GM21825 (cell line): ENCODE results near the gene ACER3.
"Not testable (repeated sequence)": the region's sequence is repeated elsewhere in the genome, so short reads cannot be mapped to it uniquely, and the experiment has no call there.

Experiments
- ATAC-seq: cut with Tn5 transposase; IDR thresholded peaks from one replicate; pipeline ENCODE4 v1.9.1; 2021; ENCODE audit warnings: mild to moderate bottlenecking, moderate library complexity; ENCODE audit not compliant: unreplicated experiment

ACER3 gene

DNA sequence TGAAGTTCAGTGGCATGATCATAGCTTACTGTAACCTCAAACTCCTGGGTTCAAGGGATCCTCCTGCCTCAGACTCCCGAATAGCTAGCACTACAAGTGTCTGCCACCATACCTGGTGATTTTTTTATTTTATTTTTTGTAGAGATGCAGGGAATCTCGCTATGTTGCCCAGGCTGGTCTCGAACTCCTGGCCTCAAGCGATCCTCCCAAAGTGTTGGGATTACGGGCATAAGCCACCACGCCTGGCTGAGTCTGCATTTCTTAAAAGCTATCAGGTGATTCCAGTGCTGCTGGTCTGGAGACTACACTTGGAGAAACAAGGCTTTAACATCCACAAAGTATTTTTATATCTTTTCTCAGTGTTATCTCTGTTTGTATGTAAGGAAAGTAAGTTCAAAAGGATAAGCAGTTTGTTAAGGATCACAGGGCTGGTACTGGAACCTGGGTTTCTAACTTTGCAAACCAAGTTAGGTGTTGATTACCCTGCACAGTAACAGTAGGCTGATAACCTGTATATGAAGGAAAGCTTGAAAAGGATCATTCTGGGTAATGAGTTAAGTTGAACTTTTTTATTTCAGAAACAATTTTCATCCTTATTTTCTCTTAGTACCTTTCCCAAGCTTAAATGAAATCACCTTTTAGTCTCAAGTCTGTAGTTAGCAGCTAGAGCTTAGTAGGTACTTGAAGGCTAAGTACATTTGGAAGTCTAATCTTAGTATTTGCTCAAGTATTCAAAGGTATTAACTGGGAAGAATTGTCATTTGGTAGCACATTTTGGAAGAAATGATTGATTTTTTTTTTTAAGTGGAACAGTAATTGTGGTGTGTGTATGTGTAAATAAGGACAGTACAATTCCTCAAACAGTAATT, 12.5 kb downstream of the ACER3 start:
- no peak for ATAC-seq

- ATAC-seq: no peak
Observed at GRCh38 chr11:76878014-76878413, 17.3 kb downstream of the ACER3 start.

- no peak for ATAC-seq
Observed at GRCh38 chr11:76880314-76880713, 19.6 kb downstream of the ACER3 start.

GRCh38 chr11:76880956-76881355, 20.2 kb downstream of the ACER3 start:
- ATAC-seq: no peak

DNA sequence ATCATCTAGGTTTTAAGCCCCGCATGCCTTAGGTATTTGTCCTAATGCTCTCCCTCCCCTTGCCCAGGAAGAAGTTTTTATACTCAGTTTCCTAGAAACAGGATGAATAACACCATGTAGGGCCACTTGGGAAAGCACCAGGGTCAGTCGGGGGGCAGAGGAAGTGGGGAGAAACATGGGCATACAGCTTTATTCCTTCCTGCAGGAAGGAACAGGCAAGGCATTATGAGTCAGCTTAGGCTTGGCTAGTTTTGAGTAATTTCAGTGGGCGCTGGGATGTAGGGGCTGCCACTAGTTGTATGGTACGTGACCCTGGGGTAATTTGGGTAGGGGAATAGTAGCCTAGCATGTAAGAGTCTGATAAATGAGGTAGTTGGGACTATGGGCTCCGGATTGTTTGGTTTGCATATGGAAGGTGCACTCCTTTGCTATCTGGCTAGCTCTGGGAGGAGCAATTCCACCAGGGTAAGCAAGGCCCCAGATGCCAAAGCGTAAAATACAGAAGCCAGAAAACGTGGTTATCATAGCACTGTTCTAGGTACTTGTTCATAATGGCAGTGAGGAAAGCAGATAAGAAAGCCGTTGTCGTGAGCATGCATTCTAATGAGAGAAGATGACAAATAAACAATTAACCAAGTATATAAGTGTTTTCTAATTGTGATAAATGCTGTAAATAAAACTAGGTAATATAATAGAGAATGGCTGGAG, 24.8 kb downstream of the ACER3 start:
- no peak for ATAC-seq

- no peak for ATAC-seq
Observed at GRCh38 chr11:76888989-76889388, 28.3 kb downstream of the ACER3 start.

- no peak for ATAC-seq
Observed at GRCh38 chr11:76889411-76889975, 28.8 kb downstream of the ACER3 start.

- no peak for ATAC-seq
Observed at GRCh38 chr11:76890329-76890728, 29.6 kb downstream of the ACER3 start.

- no peak for ATAC-seq
Observed at GRCh38 chr11:76891285-76891684, 30.6 kb downstream of the ACER3 start.

GRCh38 chr11:76891793-76892192, 31.1 kb downstream of the ACER3 start:
- ATAC-seq: no peak

DNA sequence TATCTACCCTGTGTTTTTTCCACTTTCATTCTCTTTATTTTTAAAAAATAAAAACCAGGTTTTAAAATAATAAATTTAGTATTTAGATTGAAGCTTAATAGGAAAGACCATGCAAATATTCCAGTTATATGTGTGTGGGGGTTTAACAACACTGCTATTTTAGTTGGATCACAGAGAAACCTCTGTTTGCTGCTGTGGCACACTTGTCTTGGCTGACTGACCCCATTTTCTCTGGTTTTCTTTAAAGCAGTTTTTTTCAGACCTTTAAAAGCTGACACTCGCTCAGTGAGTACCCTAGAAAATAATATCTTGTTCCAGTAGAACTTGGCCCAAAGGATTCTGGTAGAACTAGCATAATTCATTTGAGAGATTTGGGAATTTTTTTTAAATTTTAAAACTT, 31.6 kb downstream of the ACER3 start:
- ATAC-seq: no peak

DNA sequence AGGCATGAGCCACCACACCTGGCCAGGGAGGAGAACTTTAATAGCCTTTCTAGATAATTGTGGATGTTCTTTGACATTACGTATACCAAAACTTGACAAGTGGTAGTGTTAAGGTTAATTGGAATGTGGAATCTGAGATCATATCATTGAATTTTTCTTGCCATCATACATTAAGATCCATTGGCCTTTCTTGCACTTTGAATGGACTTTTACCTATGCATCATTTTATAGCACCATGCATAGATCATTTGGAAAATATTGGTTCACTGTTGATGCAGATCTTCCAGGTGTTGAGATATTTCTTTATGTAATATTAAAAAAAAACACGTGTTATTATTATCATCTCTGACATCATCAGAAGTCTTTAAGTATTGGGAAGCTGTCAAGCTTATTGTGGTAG, 36.5 kb downstream of the ACER3 start:
- ATAC-seq: no peak

DNA sequence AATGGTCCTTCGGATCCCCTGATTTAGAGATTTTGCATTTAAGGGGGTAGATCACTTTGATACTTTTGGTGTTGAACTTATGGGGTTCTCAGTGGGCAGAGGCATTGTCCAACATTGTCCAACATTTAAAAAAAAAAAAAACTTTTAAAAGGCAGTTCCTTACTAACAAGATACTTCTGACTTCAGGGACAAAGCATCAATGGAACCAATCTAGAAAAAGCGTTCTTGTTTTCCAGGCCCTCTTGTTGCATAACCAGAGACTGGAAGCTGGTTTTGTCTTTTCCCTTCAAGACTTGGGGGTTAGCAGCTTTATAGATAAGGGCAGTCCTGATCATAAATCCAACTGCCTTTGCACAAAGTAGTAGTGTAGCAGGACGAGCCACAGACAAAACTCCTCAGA, 40.4 kb downstream of the ACER3 start:
- no peak for ATAC-seq

DNA sequence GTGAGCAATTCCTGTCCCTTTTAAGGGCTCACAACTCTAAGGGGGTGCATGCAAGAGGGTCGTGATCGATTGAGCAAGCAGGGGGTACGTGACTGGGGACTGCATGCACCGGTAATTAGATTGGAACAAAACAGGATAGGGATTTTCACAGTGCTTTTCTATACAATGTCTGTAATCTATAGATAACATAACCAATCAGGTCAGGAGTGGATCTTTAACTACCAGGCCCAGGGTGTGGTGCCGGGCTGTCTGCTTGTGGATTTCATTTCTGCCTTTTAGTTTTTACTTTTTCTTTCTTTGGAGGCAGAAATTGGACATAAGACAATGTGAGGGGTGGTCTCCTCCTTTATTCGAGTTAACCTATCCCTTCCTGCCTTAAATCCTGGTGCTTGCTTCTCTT, 40.9 kb downstream of the ACER3 start:
- not testable (repeated sequence) for ATAC-seq

- no peak for ATAC-seq
Observed at GRCh38 chr11:76902121-76903014, 41.6 kb downstream of the ACER3 start.

- ATAC-seq: no peak
Observed at GRCh38 chr11:76903325-76903724, 42.6 kb downstream of the ACER3 start.

GRCh38 chr11:76910620-76911414, 50.1 kb downstream of the ACER3 start:
- ATAC-seq: no peak

DNA sequence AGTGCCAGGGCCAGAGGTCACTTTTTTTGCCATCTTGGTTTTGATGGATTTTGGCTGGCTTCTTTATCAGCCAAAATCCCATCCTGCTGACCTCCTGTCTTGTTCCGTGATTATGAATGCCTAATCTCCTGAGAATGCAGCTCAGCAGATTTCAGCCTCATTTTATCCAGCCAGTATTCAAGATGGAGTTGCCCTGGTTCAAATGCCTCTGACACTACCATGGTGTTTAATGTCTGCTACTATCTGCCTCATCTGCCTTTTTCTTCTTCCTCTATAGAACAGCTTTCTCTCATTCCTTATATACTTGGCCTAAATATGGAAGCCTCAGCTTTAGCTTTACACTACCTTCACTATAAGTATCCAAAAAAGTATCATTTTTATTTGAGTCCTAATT, 50.7 kb downstream of the ACER3 start:
- ATAC-seq: no peak

DNA sequence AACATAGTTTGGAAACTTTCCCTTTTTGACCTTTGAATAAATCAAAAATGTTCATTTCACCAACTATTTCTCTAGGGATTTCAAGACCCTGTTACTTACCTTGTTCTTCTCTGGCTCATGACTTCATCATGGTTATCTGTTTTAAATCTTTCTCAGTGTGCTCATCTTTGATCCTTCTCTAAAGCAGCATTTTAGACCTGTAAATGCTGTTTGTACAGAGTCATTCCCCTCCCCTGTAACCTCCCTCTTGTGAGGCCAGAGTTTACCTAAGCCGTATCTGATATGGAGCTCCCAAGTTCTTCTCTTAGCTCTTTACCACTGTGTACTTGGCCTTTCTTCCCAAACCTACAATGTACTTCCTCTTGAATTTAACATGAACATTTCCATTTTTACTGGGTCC, 56.0 kb downstream of the ACER3 start:
- no peak for ATAC-seq

- ATAC-seq: no peak
Observed at GRCh38 chr11:76918941-76919386, 58.2 kb downstream of the ACER3 start.
